Retina (tissue), 1 donor: ENCODE data around the gene IL32.
"Not testable (repeated sequence)": the region's sequence is repeated elsewhere in the genome, so short reads cannot be mapped to it uniquely, and the experiment has no call there.

ENCODE experiments used
- DNase-seq: peaks from one replicate; pipeline ENCODE4 v3.0.0-alpha.2; 2016

IL32 gene

GRCh38 chr16:3028716-3029319 is 36.6 kb upstream of the IL32 start:
- no peak for DNase-seq

GRCh38 chr16:3029491-3030221 is 35.8 kb upstream of the IL32 start:
- DNase-seq: no peak

- no peak for DNase-seq
Observed at GRCh38 chr16:3030222-3031212, 34.9 kb upstream of the IL32 start.

DNA sequence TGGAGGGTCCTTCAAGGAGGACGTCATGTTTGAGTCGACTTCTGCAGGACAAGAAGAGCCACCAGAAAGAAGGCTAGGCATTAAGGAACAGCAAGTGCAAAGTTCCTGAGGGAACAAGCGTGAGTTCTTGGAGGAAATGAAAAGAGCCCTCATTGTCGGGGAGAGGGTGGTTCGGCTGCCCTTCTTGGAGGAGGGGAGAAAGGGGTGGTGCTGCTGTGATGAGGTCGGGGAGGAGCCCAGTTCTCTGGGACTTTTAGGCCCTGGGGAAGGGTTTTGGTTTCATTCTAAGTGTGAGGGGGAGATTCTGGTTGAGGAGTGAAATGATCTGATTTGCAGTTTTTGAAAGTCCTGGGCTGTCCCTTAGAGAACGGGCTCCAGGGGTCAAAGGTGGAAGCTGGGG is 32.8 kb upstream of the IL32 start:
- no peak for DNase-seq

DNA sequence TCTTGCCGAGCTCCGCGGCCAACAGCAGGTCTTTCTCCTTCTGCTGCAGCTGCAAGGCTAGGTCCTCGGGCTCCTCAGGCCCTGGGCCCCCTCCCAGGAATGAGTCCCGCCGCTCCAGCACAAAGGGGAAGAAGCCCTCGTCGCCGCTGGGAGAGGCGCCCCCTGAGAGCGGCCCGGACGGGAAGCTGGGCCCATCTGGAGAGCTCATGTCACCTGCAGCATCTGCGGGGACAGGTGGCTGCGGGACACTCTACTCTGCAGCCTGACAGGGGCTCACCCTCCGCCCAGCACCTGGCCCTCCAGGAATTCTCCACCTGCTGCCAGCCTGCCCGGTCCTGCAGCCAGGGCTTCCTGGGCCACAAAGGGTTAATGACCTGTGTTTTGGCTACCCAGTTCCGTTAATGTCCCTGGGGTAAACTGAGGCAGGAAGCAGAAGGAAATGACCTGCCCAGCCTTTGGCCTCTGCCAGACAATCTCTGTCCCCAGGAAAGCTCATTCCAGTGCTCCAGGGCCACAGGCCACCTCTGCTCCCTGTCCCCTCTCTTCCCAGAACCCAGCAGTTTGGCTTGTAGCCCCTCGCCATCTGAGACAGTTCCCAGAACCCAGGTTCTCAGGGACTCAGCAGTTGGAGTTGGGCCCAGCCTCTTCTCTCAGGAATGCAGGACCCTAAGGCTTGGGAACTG is 30.0 kb upstream of the IL32 start:
- no peak for DNase-seq

- no peak for DNase-seq
Observed at GRCh38 chr16:3035972-3036725, 29.3 kb upstream of the IL32 start.

GRCh38 chr16:3036726-3037315 is 28.6 kb upstream of the IL32 start, which contains the start of gene BICDL2:
Gene BICDL2, minus strand, starts transcription at chr16:3036944. Its CDS starts 1,448 bp downstream, at chr16:3035496.
- DNase-seq: no peak

DNA sequence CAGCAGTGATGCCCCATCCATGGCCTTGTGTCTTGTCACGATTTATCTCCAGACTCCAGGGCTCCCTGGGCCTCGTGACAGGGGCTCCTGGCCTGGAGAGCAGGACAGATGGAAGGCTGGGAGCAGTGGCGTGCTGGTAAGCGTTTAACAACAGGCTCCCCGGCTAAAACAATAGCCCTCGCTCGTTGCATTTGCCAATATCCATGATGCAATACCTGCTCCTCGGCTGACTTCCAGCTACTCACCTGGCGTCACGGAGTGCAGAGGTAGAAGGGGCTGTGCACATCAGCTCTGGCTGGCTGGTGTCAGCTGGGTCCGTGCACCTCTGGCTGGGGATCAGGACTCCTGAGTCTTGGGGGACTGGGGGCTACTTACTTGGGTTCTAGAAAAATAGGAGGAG is 27.2 kb upstream of the IL32 start:
- no peak for DNase-seq

GRCh38 chr16:3038896-3039295 is 26.5 kb upstream of the IL32 start:
- DNase-seq: no peak

GRCh38 chr16:3042376-3042775 is 23.1 kb upstream of the IL32 start:
- no peak for DNase-seq

GRCh38 chr16:3044708-3045107 is 20.7 kb upstream of the IL32 start:
- DNase-seq: no peak

GRCh38 chr16:3045758-3046640 is 19.4 kb upstream of the IL32 start, which contains the start of gene MMP25:
Gene MMP25, plus strand, starts transcription at chr16:3046561. Its CDS starts 357 bp downstream, at chr16:3046918.
- peak; percentile 66 for DNase-seq

DNA sequence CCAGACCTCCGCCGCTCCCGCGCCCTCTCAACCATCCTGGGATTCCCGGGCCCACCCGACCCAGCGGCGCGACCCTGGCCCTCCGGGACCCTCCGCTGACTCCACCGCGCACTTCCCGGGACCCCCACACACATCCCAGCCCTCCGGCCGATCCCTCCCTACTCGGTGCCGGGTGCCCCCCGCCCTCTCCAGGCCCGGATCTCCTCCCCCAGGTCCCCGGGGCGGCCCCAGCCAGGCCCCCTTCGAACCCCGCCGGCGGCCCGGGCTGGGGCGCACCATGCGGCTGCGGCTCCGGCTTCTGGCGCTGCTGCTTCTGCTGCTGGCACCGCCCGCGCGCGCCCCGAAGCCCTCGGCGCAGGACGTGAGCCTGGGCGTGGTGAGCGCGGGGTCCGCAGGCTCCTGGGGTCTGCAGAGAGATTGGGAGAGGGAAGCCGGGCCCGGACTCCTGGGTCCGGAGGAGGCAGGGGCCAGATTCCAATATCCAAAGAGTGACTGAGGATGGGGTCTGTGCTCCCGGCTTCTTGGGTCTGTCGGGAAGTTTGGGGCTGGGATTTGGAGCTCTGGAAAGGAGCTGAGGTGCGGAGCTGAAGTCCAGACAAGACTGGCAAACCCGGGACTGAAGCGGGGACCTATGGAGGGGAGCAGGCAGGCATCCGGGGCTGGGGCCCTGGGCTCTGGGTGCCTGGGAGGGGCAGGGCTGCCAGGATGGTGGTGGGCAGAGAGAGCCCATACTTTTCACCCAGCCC is 18.6 kb upstream of the IL32 start:
- no peak for DNase-seq

- no peak for DNase-seq
Observed at GRCh38 chr16:3047387-3047720, 18.1 kb upstream of the IL32 start.

GRCh38 chr16:3049921-3050481 is 15.4 kb upstream of the IL32 start:
- no peak for DNase-seq

- no peak for DNase-seq
Observed at GRCh38 chr16:3050487-3050886, 15.0 kb upstream of the IL32 start.

DNA sequence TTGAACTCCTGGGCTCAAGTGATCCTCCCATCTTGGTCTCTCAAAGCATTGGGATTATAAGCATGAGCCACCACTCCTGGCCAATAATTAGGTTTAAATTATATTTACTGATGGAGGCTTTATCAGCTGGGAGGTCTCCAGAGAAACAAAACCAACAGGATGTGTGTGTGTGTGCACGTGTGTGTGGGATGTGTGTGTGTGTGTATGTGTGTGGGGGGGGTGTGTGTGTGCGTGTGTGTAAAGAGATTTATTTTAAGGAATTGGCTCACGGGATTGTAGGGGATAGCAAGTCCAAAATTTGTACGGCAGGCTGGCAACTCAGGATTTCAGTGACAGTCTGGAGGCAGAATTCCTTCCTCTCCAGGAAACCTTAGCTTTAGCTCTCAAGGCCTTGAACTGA is 14.4 kb upstream of the IL32 start:
- no peak for DNase-seq

- DNase-seq: no peak
Observed at GRCh38 chr16:3051494-3051893, 13.9 kb upstream of the IL32 start.

DNA sequence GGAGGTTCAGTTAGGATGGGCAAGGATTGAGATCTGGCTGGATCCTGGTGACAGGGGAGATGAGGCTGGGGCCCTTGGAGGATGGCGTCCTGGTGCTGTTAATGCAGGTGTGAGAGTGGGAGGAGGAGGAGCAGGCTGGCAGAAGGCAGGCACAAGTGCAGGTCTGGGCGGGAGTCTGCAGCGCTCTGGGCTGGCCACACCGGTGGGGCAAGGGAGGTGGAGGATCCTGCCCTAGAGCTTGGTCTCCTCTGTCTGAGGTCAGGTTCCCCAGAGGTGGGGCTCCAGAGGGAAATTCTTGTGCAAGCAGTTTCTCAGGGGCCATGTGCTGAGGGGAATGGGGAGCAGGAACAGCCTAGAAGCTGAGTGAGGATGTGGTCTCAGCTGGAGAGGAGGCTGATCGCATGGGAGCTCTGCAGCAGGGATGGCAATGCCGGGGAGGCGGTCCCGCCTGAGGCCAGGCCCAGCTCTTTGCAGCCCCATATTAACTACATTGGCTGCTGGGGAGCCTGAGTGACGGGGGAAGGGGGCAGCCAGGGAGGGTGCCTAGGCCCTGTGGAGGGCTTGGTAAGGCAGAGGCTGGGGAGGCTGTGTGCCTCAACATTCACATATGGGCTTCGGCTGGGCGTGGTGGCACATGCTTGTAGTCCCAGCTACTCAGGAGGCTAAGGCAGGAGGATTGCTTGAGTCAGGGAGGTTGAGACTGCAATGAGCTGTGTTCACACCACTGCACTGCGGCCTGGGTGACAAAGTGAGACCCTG is 12.7 kb upstream of the IL32 start:
- DNase-seq: not testable (repeated sequence)
